HepG2 (cell line): ENCODE data around the gene ZNF225. TPM values are rescaled to one million over a fixed set of nuclear protein-coding genes. Genes with fewer than 3 reads are reported as not detected.

Source experiments
- CENPT ChIP-seq: sonication (generic); formaldehyde crosslinking; IDR thresholded peaks from 2 replicates; pipeline ENCODE4 v1.8.0; 2022; ENCODE audit warnings: low read depth, mild to moderate bottlenecking, moderate library complexity, missing genetic modification reagents
- ERF ChIP-seq: IDR thresholded peaks from 2 replicates; pipeline ENCODE4 v1.6.1; 2018; ENCODE audit warnings: missing biosample characterization, missing genetic modification reagents
- FOXK1 ChIP-seq: sonication (generic); formaldehyde crosslinking; IDR thresholded peaks from 2 replicates; pipeline ENCODE4 v1.4.0; 2020; ENCODE audit warnings: low read depth, missing genetic modification reagents, borderline replicate concordance
- HMGA1 ChIP-seq: sonication (generic); formaldehyde crosslinking; conservative IDR thresholded peaks from 2 replicates; pipeline ENCODE4 v1.4.0; 2020; ENCODE audit warnings: missing genetic modification reagents
- KLF16 ChIP-seq, 2 experiments: sonication (generic) in 1 of 2; formaldehyde crosslinking in 1 of 2; IDR thresholded peaks; 2 replicates each; pipeline versions ENCODE4 v1.6.1 to v1.8.0; 2016 to 2023; ENCODE audit warnings: missing genetic modification reagents in 2 of 2, missing compliant biosample characterization in 1 of 2
- MIXL1 ChIP-seq: IDR thresholded peaks from 2 replicates; pipeline ENCODE4 v1.6.1; 2016
- NR2F2 ChIP-seq: IDR thresholded peaks from 2 replicates; pipeline ENCODE4 v1.6.1; 2012; ENCODE audit warnings: low read depth, inconsistent platforms, borderline replicate concordance
- ONECUT2 ChIP-seq: sonication (generic); formaldehyde crosslinking; IDR thresholded peaks from 2 replicates; pipeline ENCODE4 v1.4.0; 2020; ENCODE audit warnings: missing genetic modification reagents
- POLR2A ChIP-seq, 2 experiments: IDR thresholded peaks; 2 replicates each; pipeline ENCODE4 v1.6.1; 2011; ENCODE audit warnings: low read depth in 2 of 2, low read length in 2 of 2, mild to moderate bottlenecking in 1 of 2, moderate library complexity in 1 of 2; ENCODE audit not compliant: insufficient read depth in 1 of 2
- SMARCC2 ChIP-seq: fragments of 450-650 bp; IDR thresholded peaks from 2 replicates; pipeline ENCODE4 v1.6.1; 2017; ENCODE audit warnings: antibody characterized with exemption, mild to moderate bottlenecking
- TCF7L2 ChIP-seq: IDR thresholded peaks from 2 replicates; pipeline ENCODE4 v1.6.1; 2011; ENCODE audit warnings: mild to moderate bottlenecking, low read depth, low read length, moderate library complexity
- ZNF10 ChIP-seq: sonication (generic); formaldehyde crosslinking; IDR thresholded peaks from 2 replicates; pipeline ENCODE4 v1.4.0; 2020; ENCODE audit warnings: mild to moderate bottlenecking, low read depth, missing genetic modification reagents, borderline replicate concordance
- ZNF256 ChIP-seq: sonication (generic); formaldehyde crosslinking; conservative IDR thresholded peaks from 2 replicates; pipeline ENCODE4 v1.4.0; 2020; ENCODE audit warnings: missing genetic modification reagents
- ZNF333 ChIP-seq: sonication (generic); formaldehyde crosslinking; IDR thresholded peaks from 2 replicates; pipeline ENCODE4 v1.4.0; 2020; ENCODE audit warnings: mild to moderate bottlenecking, missing genetic modification reagents, borderline replicate concordance
- ZNF530 ChIP-seq: sonication (generic); formaldehyde crosslinking; IDR thresholded peaks from 2 replicates; pipeline ENCODE4 v1.5.0; 2020; ENCODE audit warnings: low read depth, mild to moderate bottlenecking, missing genetic modification reagents
- ZNF710 ChIP-seq: sonication (generic); formaldehyde crosslinking; IDR thresholded peaks from 2 replicates; pipeline ENCODE4 v1.5.0; 2020; ENCODE audit warnings: mild to moderate bottlenecking, missing genetic modification reagents, borderline replicate concordance
- polyA plus RNA-seq, 8 experiments: library from polyadenylated mRNA; depleted of rRNA in 3 of 8; stranded (reverse) in 7 of 8; unstranded in 1 of 8; fragments of >200 nt; fragmentation: Illumina TruSeq in 4 of 8; extraction: Trizol in 4 of 8; gene quantifications; 2 replicates each; pipeline versions ENCODE4 v1.2.1 to v1.2.3, GENCODE V29; 2011 to 2016; ENCODE audit warnings: low read depth in 4 of 8, missing spikeins in 1 of 8, mixed read lengths in 1 of 8; ENCODE audit not compliant: insufficient read depth in 1 of 8
- total RNA-seq, 5 experiments: library from RNA; depleted of rRNA; stranded (reverse); fragments of >200 nt; fragmentation: Illumina TruSeq; extraction: Trizol; gene quantifications; 2 replicates each; pipeline ENCODE4 v1.2.3, GENCODE V29; 2016; ENCODE audit warnings: low read depth in 1 of 5
- TF ChIP-seq, protein P1 (sequence below): sonication (generic); formaldehyde crosslinking; IDR thresholded peaks from 2 replicates; pipeline ENCODE4 v1.8.1; 2023; ENCODE audit warnings: mild to moderate bottlenecking, moderate library complexity, missing genetic modification reagents
- TF ChIP-seq, protein P2 (sequence below): sonication (generic); formaldehyde crosslinking; IDR thresholded peaks from 2 replicates; pipeline ENCODE4 v1.4.0; 2020; ENCODE audit warnings: mild to moderate bottlenecking, missing genetic modification reagents
- TF ChIP-seq, protein P3 (sequence below): sonication (generic); formaldehyde crosslinking; IDR thresholded peaks from 2 replicates; pipeline ENCODE4 v1.4.0; 2020; ENCODE audit warnings: missing genetic modification reagents
- TF ChIP-seq, protein P4 (sequence below), 2 experiments: sonication (generic) in 1 of 2; formaldehyde crosslinking in 1 of 2; IDR thresholded peaks; 2 replicates each; pipeline versions ENCODE4 v1.4.0 to v1.6.1; 2018 to 2020; ENCODE audit warnings: missing genetic modification reagents in 2 of 2, borderline replicate concordance in 1 of 2, low read depth in 1 of 2, mild to moderate bottlenecking in 1 of 2, missing biosample characterization in 1 of 2
- TF ChIP-seq, protein P5 (sequence below): sonication (generic); formaldehyde crosslinking; IDR thresholded peaks from 2 replicates; pipeline ENCODE4 v1.5.1; 2020; ENCODE audit warnings: mild to moderate bottlenecking, missing genetic modification reagents, borderline replicate concordance

ZNF225 gene
- total and polyA plus RNA-seq, 2 of the 13 experiments (the other 11 are each of a cell fraction or from before 2014, with no cell fraction given) = 0.87 to 3.3 TPM

- TF ChIP-seq ZNF333 (0 out of 2 replicates have a peak, but pooled peaks have one; percentile 60), TCF7L2 (no peak), ONECUT2 (0 out of 2 replicates have a peak, but pooled peaks have one; percentile 15), KLF16 (CRISPR knock-in tag; IDR thresholded peaks at IDR 0.05) (peak in 1 of 2 experiments; percentile 57; a peak in 2 of 4 replicates), ZNF530 (CRISPR knock-in tag) (no peak), SMARCC2 (no peak), NR2F2 (no peak; the same call in 1 of the 2 replicates), FOXK1 (CRISPR knock-in tag) (no peak), ZNF256 (CRISPR knock-in tag) (0 out of 2 replicates have a peak, but pooled peaks have one; percentile 50), POLR2A (IDR thresholded peaks at IDR 0.05; ENCODE audit: insufficient read depth in 1 of 2, low read depth in 2 of 2, low read length in 2 of 2) (peak; percentile 62 to 80), HMGA1 (CRISPR knock-in tag) (no peak), MIXL1 (CRISPR knock-in tag) (no peak), ZNF10 (CRISPR knock-in tag) (no peak), ZNF710 (CRISPR knock-in tag) (no peak), CENPT (CRISPR knock-in tag) (no peak), ERF (CRISPR knock-in tag) (peak; percentile 71)
- TF ChIP-seq, protein P1, sequence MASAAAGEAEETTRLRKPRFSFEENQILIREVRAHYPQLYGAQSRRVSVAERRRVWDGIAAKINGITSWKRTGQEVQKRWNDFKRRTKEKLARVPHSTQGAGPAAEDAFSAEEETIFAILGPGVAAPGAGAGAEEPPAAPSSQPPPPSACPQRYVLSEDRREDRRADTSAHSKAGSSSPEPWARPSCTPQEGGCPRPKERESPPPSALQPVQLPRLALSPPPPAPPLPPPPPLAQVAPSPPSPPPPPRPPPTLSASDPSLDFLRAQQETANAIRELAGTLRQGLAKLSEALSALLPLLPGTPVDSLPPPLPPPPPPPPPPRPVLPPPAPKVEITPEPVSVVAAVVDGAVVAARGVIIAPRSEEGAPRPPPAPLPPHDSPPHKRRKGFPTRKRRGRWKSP (CRISPR knock-in tag) = no peak
- TF ChIP-seq, protein P2, sequence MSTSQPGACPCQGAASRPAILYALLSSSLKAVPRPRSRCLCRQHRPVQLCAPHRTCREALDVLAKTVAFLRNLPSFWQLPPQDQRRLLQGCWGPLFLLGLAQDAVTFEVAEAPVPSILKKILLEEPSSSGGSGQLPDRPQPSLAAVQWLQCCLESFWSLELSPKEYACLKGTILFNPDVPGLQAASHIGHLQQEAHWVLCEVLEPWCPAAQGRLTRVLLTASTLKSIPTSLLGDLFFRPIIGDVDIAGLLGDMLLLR (CRISPR knock-in tag) = no peak
- TF ChIP-seq, protein P3, sequence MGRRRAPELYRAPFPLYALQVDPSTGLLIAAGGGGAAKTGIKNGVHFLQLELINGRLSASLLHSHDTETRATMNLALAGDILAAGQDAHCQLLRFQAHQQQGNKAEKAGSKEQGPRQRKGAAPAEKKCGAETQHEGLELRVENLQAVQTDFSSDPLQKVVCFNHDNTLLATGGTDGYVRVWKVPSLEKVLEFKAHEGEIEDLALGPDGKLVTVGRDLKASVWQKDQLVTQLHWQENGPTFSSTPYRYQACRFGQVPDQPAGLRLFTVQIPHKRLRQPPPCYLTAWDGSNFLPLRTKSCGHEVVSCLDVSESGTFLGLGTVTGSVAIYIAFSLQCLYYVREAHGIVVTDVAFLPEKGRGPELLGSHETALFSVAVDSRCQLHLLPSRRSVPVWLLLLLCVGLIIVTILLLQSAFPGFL = no peak
- TF ChIP-seq, protein P4, sequence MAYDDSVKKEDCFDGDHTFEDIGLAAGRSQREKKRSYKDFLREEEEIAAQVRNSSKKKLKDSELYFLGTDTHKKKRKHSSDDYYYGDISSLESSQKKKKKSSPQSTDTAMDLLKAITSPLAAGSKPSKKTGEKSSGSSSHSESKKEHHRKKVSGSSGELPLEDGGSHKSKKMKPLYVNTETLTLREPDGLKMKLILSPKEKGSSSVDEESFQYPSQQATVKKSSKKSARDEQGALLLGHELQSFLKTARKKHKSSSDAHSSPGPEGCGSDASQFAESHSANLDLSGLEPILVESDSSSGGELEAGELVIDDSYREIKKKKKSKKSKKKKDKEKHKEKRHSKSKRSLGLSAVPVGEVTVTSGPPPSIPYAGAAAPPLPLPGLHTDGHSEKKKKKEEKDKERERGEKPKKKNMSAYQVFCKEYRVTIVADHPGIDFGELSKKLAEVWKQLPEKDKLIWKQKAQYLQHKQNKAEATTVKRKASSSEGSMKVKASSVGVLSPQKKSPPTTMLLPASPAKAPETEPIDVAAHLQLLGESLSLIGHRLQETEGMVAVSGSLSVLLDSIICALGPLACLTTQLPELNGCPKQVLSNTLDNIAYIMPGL (CRISPR knock-in tag; IDR thresholded peaks at IDR 0.05; ENCODE audit: borderline replicate concordance in 1 of 2, low read depth in 1 of 2) = no peak; a peak in 2 of 4 replicates
- TF ChIP-seq, protein P5, sequence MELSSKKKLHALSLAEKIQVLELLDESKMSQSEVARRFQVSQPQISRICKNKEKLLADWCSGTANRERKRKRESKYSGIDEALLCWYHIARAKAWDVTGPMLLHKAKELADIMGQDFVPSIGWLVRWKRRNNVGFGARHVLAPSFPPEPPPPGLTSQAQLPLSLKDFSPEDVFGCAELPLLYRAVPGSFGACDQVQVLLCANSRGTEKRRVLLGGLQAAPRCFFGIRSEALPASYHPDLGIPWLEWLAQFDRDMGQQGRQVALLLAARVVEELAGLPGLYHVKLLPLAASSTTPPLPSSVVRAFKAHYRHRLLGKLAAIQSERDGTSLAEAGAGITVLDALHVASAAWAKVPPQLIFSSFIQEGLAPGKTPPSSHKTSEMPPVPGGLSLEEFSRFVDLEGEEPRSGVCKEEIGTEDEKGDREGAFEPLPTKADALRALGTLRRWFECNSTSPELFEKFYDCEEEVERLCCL (CRISPR knock-in tag) = no peak
These were observed 19.1 kb upstream of the ZNF225 start, which contains the start of gene ZNF224 (continued) for GRCh38 chr19:44093931-44094765.
